Mucosa of rectum (tissue), 2 donors: Measurements from ENCODE around the gene TIAM2.

Source experiments
- H3K27ac ChIP-seq, 2 donors: one replicate each; pipeline ENCODE4 v1.7.0; 2013; ENCODE audit warnings: inconsistent platforms in 2 of 2, low read depth in 2 of 2, low read length in 2 of 2
- H3K27me3 ChIP-seq, 2 donors: one replicate each; pipeline ENCODE4 v1.7.0; 2013; ENCODE audit warnings: low read length in 2 of 2; ENCODE audit not compliant: control insufficient read depth in 2 of 2, insufficient read depth in 2 of 2
- H3K36me3 ChIP-seq, 2 donors: one replicate each; pipeline ENCODE4 v1.7.0; 2013; ENCODE audit warnings: low read length in 2 of 2; ENCODE audit not compliant: control insufficient read depth in 2 of 2, insufficient read depth in 2 of 2
- H3K4me1 ChIP-seq, 2 donors: one replicate each; pipeline ENCODE4 v1.7.0; 2013; ENCODE audit warnings: low read length in 2 of 2, mild to moderate bottlenecking in 1 of 2; ENCODE audit not compliant: control insufficient read depth in 2 of 2, insufficient read depth in 2 of 2
- H3K4me3 ChIP-seq, 2 donors: one replicate each; pipeline ENCODE4 v1.7.0; 2013; ENCODE audit warnings: low read length in 2 of 2
- H3K9ac ChIP-seq, 2 donors: one replicate each; pipeline ENCODE4 v1.7.0; 2013; ENCODE audit warnings: low read length in 2 of 2, low read depth in 1 of 2, mild to moderate bottlenecking in 1 of 2
- H3K9me3 ChIP-seq, 2 donors: one replicate each; pipeline ENCODE4 v1.7.0; 2013; ENCODE audit warnings: low read length in 2 of 2; ENCODE audit not compliant: control insufficient read depth in 2 of 2
- donor health status: healthy.
- donor health status: Normal muscosa, but diverticular disease.

The TIAM2 gene

GRCh38 chr6:155237613-155238012, 242.5 kb downstream of the TIAM2 start:
- Histone ChIP-seq H3K9me3 (no peaks in the 10 kb centered on the region), H3K4me1 (no peaks in the 10 kb centered on the region), H3K4me3 (no peak overlapping the region), H3K36me3 (no peaks in the 10 kb centered on the region), H3K27me3 (no peaks in the 10 kb centered on the region), H3K9ac (no peak overlapping the region), H3K27ac (no peak overlapping the region)

GRCh38 chr6:155240905-155241600, 245.9 kb downstream of the TIAM2 start:
- H3K4me1 ChIP-seq, result no peaks in the 10 kb centered on the region
- H3K27me3 ChIP-seq, result no peaks in the 10 kb centered on the region
- no peaks in the 10 kb centered on the region for H3K9me3 ChIP-seq
- H3K9ac ChIP-seq, result no peak overlapping the region
- no peak overlapping the region for H3K4me3 ChIP-seq
- no peaks in the 10 kb centered on the region for H3K36me3 ChIP-seq
- H3K27ac ChIP-seq, result no peak overlapping the region

GRCh38 chr6:155241966-155242365, 246.9 kb downstream of the TIAM2 start:
- Histone ChIP-seq H3K27ac (no peak overlapping the region), H3K9me3 (no peaks in the 10 kb centered on the region), H3K36me3 (no peaks in the 10 kb centered on the region), H3K4me3 (no peak overlapping the region), H3K9ac (no peak overlapping the region), H3K27me3 (no peaks in the 10 kb centered on the region), H3K4me1 (no peaks in the 10 kb centered on the region)

- Histone ChIP-seq H3K36me3 (no peaks in the 10 kb centered on the region), H3K9me3 (no peaks in the 10 kb centered on the region), H3K9ac (no peak overlapping the region), H3K4me3 (no peak overlapping the region), H3K27ac (no peak overlapping the region), H3K4me1 (peaks cover 0 to 3% of the 10 kb centered on the region in 2 donors), H3K27me3 (no peaks in the 10 kb centered on the region)
These were observed 249.3 kb downstream of the TIAM2 start for GRCh38 chr6:155244434-155244833.

- no peaks in the 10 kb centered on the region for H3K27me3 ChIP-seq
- H3K4me1 ChIP-seq, result peaks cover 0 to 3% of the 10 kb centered on the region in 2 donors
- no peak overlapping the region for H3K9ac ChIP-seq
- H3K36me3 ChIP-seq, result peaks cover 0 to 4% of the 10 kb centered on the region in 2 donors
- no peaks in the 10 kb centered on the region for H3K9me3 ChIP-seq
- H3K27ac ChIP-seq, result no peak overlapping the region
- H3K4me3 ChIP-seq, result no peak overlapping the region
These were observed 250.1 kb downstream of the TIAM2 start for GRCh38 chr6:155245193-155245592.

- Histone ChIP-seq H3K9ac (no peak overlapping the region), H3K4me1 (peaks cover 0 to 3% of the 10 kb centered on the region in 2 donors), H3K27me3 (no peaks in the 10 kb centered on the region), H3K27ac (no peak overlapping the region), H3K36me3 (peaks cover 0 to 4% of the 10 kb centered on the region in 2 donors), H3K4me3 (no peak overlapping the region), H3K9me3 (no peaks in the 10 kb centered on the region)
These were observed 250.7 kb downstream of the TIAM2 start for GRCh38 chr6:155245831-155246230.

- Histone ChIP-seq H3K4me1 (peaks cover 0 to 3% of the 10 kb centered on the region in 2 donors), H3K4me3 (no peak overlapping the region), H3K27me3 (no peaks in the 10 kb centered on the region), H3K9me3 (no peaks in the 10 kb centered on the region), H3K9ac (no peak overlapping the region), H3K36me3 (peaks cover 0 to 8% of the 10 kb centered on the region in 2 donors), H3K27ac (no peak overlapping the region)
These were observed 251.7 kb downstream of the TIAM2 start for GRCh38 chr6:155246825-155247224.

- Histone ChIP-seq H3K4me3 (no peak overlapping the region), H3K27me3 (no peaks in the 10 kb centered on the region), H3K9me3 (no peaks in the 10 kb centered on the region), H3K4me1 (peaks cover 0 to 3% of the 10 kb centered on the region in 2 donors), H3K9ac (no peak overlapping the region), H3K27ac (no peak overlapping the region), H3K36me3 (peaks cover 2 to 13% of the 10 kb centered on the region in 2 donors)
These were observed 252.5 kb downstream of the TIAM2 start for GRCh38 chr6:155247618-155248007.

GRCh38 chr6:155248008-155249001, 253.2 kb downstream of the TIAM2 start:
- Histone ChIP-seq H3K9ac (no peak overlapping the region), H3K9me3 (no peaks in the 10 kb centered on the region), H3K27me3 (no peaks in the 10 kb centered on the region), H3K36me3 (peaks cover 4 to 19% of the 10 kb centered on the region in 2 donors), H3K4me1 (peaks cover 0 to 3% of the 10 kb centered on the region in 2 donors), H3K4me3 (peak overlapping the region in 1 of 2 donors; percentile 1), H3K27ac (no peak overlapping the region)
